BJ (cell line): ENCODE measurements around the gene RPUSD2. TPM values are rescaled to one million over a fixed set of nuclear protein-coding genes. Genes with fewer than 3 reads are reported as not detected.

Experiments used
- CTCF ChIA-PET: fragments of 350-600 bp; formaldehyde crosslinking; extraction: SDS; loops from one replicate; lab custom pipeline; 2021; ENCODE audit warnings: antibody characterized with exemption, inconsistent platforms; lab: Yijun Ruan, JAX
- POLR2A ChIA-PET: fragments of 300-600 bp; sonication (Branson Sonifier 250); formaldehyde crosslinking; extraction: SDS; loops from one replicate; lab custom pipeline; 2021; ENCODE audit warnings: antibody characterized with exemption; lab: Charles Lee
- DNase-seq: peaks from one replicate; pipeline ENCODE4 v3.0.0-alpha.2; 2011; ENCODE audit warnings: low read depth
- H3K27me3 ChIP-seq: 2 replicates; pipeline ENCODE4 v1.6.0; 2011; ENCODE audit warnings: low read length; ENCODE audit not compliant: control insufficient read depth, insufficient read depth
- H3K36me3 ChIP-seq: 2 replicates; pipeline ENCODE4 v1.5.1; 2011; ENCODE audit warnings: low read length; ENCODE audit not compliant: control insufficient read depth, insufficient read depth
- H3K4me3 ChIP-seq: 2 replicates; pipeline ENCODE4 v1.5.1; 2011; ENCODE audit warnings: low read depth, mild to moderate bottlenecking, control low read depth, low read length
- polyA plus RNA-seq: library from polyadenylated mRNA; depleted of rRNA; stranded (reverse); fragments of >200 nt; gene quantifications from 2 replicates; pipeline ENCODE4 v1.2.3, GENCODE V29; 2011; rRNA removed
- small RNA-seq: library from RNA; depleted of rRNA; stranded (forward); fragments of <200 nt; gene quantifications from one replicate; pipeline ENCODE3, GENCODE V24; 2012; ENCODE audit warnings: low replicate concordance, low read depth; ENCODE audit not compliant: insufficient read length
- TF ChIP-seq, protein P1 (sequence below): IDR thresholded peaks from 2 replicates; pipeline ENCODE4 v1.5.1; 2011; ENCODE audit warnings: low read depth, mild to moderate bottlenecking, control low read depth, inconsistent platforms, low read length, moderate library complexity; ENCODE audit not compliant: insufficient read depth

Gene RPUSD2
- polyA plus RNA-seq, 1 experiment: 9.3 TPM

DNA sequence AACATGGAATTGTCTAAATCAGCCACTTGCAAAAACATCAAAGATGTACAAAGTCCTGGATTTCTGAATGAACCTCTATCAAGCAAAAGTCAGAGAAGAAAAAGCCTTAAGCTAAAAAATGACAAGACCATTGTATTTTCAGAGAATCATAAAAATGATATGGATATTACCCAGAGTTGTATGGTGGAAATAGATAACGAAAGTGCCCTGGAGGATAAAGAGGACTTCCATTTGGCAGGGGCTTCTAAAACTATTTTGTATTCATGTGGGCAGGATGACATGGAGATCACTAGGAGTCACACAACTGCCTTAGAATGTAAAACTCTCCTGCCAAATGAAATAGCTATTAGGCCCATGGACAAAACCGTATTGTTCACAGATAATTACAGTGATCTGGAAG lies 54.3 kb downstream of the RPUSD2 start:
- CTCF ChIA-PET: interaction anchor here (0.7 kb wide), 1 partner anchor 9 kb away, joined by 3 read pairs; no protein-coding TSS in a partner anchor

More for the DNA sequence above, 54.3 kb downstream of the RPUSD2 start:
- TF ChIP-seq, protein P1, sequence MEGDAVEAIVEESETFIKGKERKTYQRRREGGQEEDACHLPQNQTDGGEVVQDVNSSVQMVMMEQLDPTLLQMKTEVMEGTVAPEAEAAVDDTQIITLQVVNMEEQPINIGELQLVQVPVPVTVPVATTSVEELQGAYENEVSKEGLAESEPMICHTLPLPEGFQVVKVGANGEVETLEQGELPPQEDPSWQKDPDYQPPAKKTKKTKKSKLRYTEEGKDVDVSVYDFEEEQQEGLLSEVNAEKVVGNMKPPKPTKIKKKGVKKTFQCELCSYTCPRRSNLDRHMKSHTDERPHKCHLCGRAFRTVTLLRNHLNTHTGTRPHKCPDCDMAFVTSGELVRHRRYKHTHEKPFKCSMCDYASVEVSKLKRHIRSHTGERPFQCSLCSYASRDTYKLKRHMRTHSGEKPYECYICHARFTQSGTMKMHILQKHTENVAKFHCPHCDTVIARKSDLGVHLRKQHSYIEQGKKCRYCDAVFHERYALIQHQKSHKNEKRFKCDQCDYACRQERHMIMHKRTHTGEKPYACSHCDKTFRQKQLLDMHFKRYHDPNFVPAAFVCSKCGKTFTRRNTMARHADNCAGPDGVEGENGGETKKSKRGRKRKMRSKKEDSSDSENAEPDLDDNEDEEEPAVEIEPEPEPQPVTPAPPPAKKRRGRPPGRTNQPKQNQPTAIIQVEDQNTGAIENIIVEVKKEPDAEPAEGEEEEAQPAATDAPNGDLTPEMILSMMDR: no peak
- no peak for DNase-seq
- POLR2A ChIA-PET: no interaction called here
- no peaks in the 10 kb centered on the region for H3K36me3 ChIP-seq
- H3K27me3 ChIP-seq: no peaks in the 10 kb centered on the region
- H3K4me3 ChIP-seq: no peak overlapping the region

Small RNA genes within 50 kb of the gene (small RNA-seq; reads per million reads assigned to genes)
- not detected for gene RF00017
- not detected for gene RN7SL376P
- gene RNU6-516P: not detected

Other genes starting within 250 kb of the RPUSD2 start
- 7.3 and 12.8 TPM in 2 replicates for gene INAFM2, start 245.6 kb upstream of the RPUSD2 start, polyA plus RNA-seq
- 5.0 and 6.0 TPM in 2 replicates for gene CCDC9B, start 228.4 kb upstream of the RPUSD2 start, polyA plus RNA-seq
- gene PHGR1, start 218.3 kb upstream of the RPUSD2 start, polyA plus RNA-seq: not detected in 2 replicates
- gene DISP2, start 211.1 kb upstream of the RPUSD2 start, polyA plus RNA-seq: 0.16 and 0.23 TPM in 2 replicates
- gene KNSTRN, start 186.6 kb upstream of the RPUSD2 start, polyA plus RNA-seq: 26.4 and 32.5 TPM in 2 replicates
- gene IVD, start 163.5 kb upstream of the RPUSD2 start, polyA plus RNA-seq: 48.6 and 63.9 TPM in 2 replicates
- gene BAHD1, start 128.3 kb upstream of the RPUSD2 start, polyA plus RNA-seq: 3.2 and 3.3 TPM in 2 replicates
- 18.6 and 32.3 TPM in 2 replicates for gene CHST14, start 98.3 kb upstream of the RPUSD2 start, polyA plus RNA-seq
- 14.1 and 14.8 TPM in 2 replicates for gene CCDC32, start 4.3 kb upstream of the RPUSD2 start, polyA plus RNA-seq
- gene KNL1, start 24.9 kb downstream of the RPUSD2 start, polyA plus RNA-seq: 3.9 and 8.5 TPM in 2 replicates
- 8.9 TPM in 2 replicates for gene RAD51, start 125.9 kb downstream of the RPUSD2 start, polyA plus RNA-seq
- 25.1 and 28.3 TPM in 2 replicates for gene RMDN3, start 186.0 kb downstream of the RPUSD2 start, polyA plus RNA-seq
- gene GCHFR, start 194.8 kb downstream of the RPUSD2 start, polyA plus RNA-seq: 2.5 and 3.1 TPM in 2 replicates
- gene C15orf62, start 200.7 kb downstream of the RPUSD2 start, polyA plus RNA-seq: 0.04 TPM in 1 of 2 replicates, not detected in the other
- gene ZFYVE19, start 237.8 kb downstream of the RPUSD2 start, polyA plus RNA-seq: 22.6 and 31.9 TPM in 2 replicates
- 30.8 and 37.1 TPM in 2 replicates for gene DNAJC17, start 238.2 kb downstream of the RPUSD2 start, polyA plus RNA-seq